ENCODE measurements around the gene CFAP90.

DNA sequence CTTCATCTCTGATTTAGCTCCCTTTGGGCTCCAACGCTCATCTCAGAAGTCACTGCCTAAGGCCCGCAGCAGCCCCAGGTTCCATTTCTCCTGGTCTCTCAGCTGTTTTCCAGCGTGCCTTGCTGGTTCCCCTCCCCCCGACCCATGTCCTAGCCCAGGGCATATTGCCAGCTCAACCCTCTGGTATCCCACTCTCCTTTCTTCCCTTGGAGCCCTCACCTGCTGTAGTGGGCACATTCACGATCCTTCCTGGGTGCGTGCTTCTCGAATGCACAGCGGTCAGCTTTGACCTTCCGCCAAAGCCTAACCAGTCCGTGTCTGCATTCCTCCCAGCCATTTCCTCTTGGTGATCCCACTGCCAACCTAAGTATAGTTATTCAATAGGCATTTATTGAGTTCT, 36.1 kb downstream of the CFAP90 start:
- TF ChIP-seq, protein P1, sequence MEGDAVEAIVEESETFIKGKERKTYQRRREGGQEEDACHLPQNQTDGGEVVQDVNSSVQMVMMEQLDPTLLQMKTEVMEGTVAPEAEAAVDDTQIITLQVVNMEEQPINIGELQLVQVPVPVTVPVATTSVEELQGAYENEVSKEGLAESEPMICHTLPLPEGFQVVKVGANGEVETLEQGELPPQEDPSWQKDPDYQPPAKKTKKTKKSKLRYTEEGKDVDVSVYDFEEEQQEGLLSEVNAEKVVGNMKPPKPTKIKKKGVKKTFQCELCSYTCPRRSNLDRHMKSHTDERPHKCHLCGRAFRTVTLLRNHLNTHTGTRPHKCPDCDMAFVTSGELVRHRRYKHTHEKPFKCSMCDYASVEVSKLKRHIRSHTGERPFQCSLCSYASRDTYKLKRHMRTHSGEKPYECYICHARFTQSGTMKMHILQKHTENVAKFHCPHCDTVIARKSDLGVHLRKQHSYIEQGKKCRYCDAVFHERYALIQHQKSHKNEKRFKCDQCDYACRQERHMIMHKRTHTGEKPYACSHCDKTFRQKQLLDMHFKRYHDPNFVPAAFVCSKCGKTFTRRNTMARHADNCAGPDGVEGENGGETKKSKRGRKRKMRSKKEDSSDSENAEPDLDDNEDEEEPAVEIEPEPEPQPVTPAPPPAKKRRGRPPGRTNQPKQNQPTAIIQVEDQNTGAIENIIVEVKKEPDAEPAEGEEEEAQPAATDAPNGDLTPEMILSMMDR (IDR thresholded peaks at IDR 0.05; ENCODE audit: low read depth, low read length, poor library complexity, severe bottlenecking), result no peak
- no peak for TF ChIP-seq EZH2phosphoT487 (IDR thresholded peaks at IDR 0.05; ENCODE audit: borderline replicate concordance, low read length)
